Right kidney (tissue), 1 donor: Measurements from ENCODE around the gene ATL2.

Source experiments
- DNase-seq: peaks from one replicate; pipeline ENCODE4 v3.0.0-alpha.2; 2016

The ATL2 gene

GRCh38 chr2:38248707-38249106 is 128.4 kb downstream of the ATL2 start:
- DNase-seq, result no peak

GRCh38 chr2:38248255-38248654 is 128.8 kb downstream of the ATL2 start:
- DNase-seq, result no peak

GRCh38 chr2:38246105-38246504 is 131.0 kb downstream of the ATL2 start:
- no peak for DNase-seq

GRCh38 chr2:38245114-38245641 is 131.9 kb downstream of the ATL2 start:
- no peak for DNase-seq

- no peak for DNase-seq
Observed at GRCh38 chr2:38244301-38244700, 132.8 kb downstream of the ATL2 start.
